MM.1S (cell line): ENCODE data around the gene UBE2F.

Source experiments
- CTCF ChIP-seq: fragments of 300-600 bp; sonication (generic); IDR thresholded peaks from 2 replicates; pipeline ENCODE4 v1.5.1; 2016; ENCODE audit warnings: antibody characterized with exemption, low read length, mixed read lengths
- EZH2 ChIP-seq: fragments of 300-600 bp; sonication (generic); optimal IDR thresholded peaks from 2 replicates; pipeline ENCODE3; 2017; ENCODE audit warnings: low read depth, mild to moderate bottlenecking, antibody characterized with exemption, low read length, mixed read lengths
- EZH2phosphoT487 ChIP-seq: fragments of 300-600 bp; sonication (generic); IDR thresholded peaks from 2 replicates; pipeline ENCODE4 v1.6.1; 2018; ENCODE audit warnings: antibody characterized with exemption, low read length

- no peak for TF ChIP-seq CTCF
- TF ChIP-seq EZH2 = no peak
- TF ChIP-seq EZH2phosphoT487 = no peak
Measured at GRCh38 chr2:237966565-237967462, at the start of gene UBE2F.
